T47D (cell line): ENCODE data around the gene WDR93.
A peak's percentile ranks its signal among the peaks of the same experiment; 100 is the strongest.

Experiments used
- DNase-seq, 2 experiments: peaks; one replicate each; pipeline versions ENCODE4 v3.0.0 to v3.0.0-alpha.2; 2011 to 2012; ENCODE audit warnings: low read depth in 1 of 2, low spot score in 1 of 2
- JUND ChIP-seq: IDR thresholded peaks from 2 replicates; pipeline ENCODE4 v1.6.1; 2012; ENCODE audit warnings: low read depth
- in situ Hi-C: cut with HindIII; loops from 2 replicates; pipeline ENCODE4 v1.10.0; 2016; ENCODE audit warnings: low sequenced_read_pairs, low pct_unique_long_range_greater_than_20kb

WDR93 gene

GRCh38 chr15:89666858-89667705, 23.5 kb upstream of the WDR93 start:
- in situ Hi-C loops: no loop called here
- TF ChIP-seq JUND: no peak
- DNase-seq: peak in 1 of 2 experiments; percentile 6

GRCh38 chr15:89667706-89667960, 23.0 kb upstream of the WDR93 start:
- TF ChIP-seq JUND: no peak
- in situ Hi-C loops: no loop called here
- DNase-seq: peak in 1 of 2 experiments; percentile 1

GRCh38 chr15:89668171-89668570, 22.4 kb upstream of the WDR93 start:
- no peak for DNase-seq
- in situ Hi-C loops: no loop called here
- no peak for TF ChIP-seq JUND

- TF ChIP-seq JUND: no peak
- in situ Hi-C loops: no loop called here
- peak in 1 of 2 experiments; percentile 4 for DNase-seq
These were observed 21.2 kb upstream of the WDR93 start for GRCh38 chr15:89669309-89669865.

GRCh38 chr15:89669941-89670340, 20.7 kb upstream of the WDR93 start:
- DNase-seq: no peak
- in situ Hi-C loops: no loop called here
- TF ChIP-seq JUND: no peak

GRCh38 chr15:89670971-89671560, 19.5 kb upstream of the WDR93 start:
- in situ Hi-C loops: no loop called here
- peak in 1 of 2 experiments; percentile 6 for DNase-seq
- TF ChIP-seq JUND: no peak

- no peak for TF ChIP-seq JUND
- in situ Hi-C loops: no loop called here
- DNase-seq: peak in 1 of 2 experiments; percentile 4
These were observed 18.9 kb upstream of the WDR93 start for GRCh38 chr15:89671687-89672086.

- in situ Hi-C loops: no loop called here
- DNase-seq: peak in 1 of 2 experiments; percentile 1
- TF ChIP-seq JUND: no peak
These were observed 18.1 kb upstream of the WDR93 start for GRCh38 chr15:89672221-89673164.

- no peak for TF ChIP-seq JUND
- in situ Hi-C loops: no loop called here
- DNase-seq: peak in 1 of 2 experiments; percentile 45
These were observed 17.5 kb upstream of the WDR93 start for GRCh38 chr15:89673165-89673512.

- DNase-seq: no peak
- in situ Hi-C loops: no loop called here
- no peak for TF ChIP-seq JUND
These were observed 16.1 kb upstream of the WDR93 start for GRCh38 chr15:89674526-89674925.

- in situ Hi-C loops: no loop called here
- TF ChIP-seq JUND: no peak
- peak in 1 of 2 experiments; percentile 6 for DNase-seq
These were observed 15.0 kb upstream of the WDR93 start for GRCh38 chr15:89675606-89676005.

- no peak for DNase-seq
- in situ Hi-C loops: no loop called here
- TF ChIP-seq JUND: no peak
These were observed 13.2 kb upstream of the WDR93 start for GRCh38 chr15:89677381-89677780.
